Choroid plexus epithelial cell (primary cell): ENCODE results near the gene DBX1.

Source experiments
- DNase-seq: peaks from one replicate; pipeline ENCODE4 v3.0.0-alpha.2; 2010; ENCODE audit warnings: low read depth
- H3K4me3 ChIP-seq: 2 replicates; pipeline ENCODE4 v1.5.1; 2011; ENCODE audit warnings: low read depth, mild to moderate bottlenecking, control low read depth, low read length, moderate library complexity
- TF ChIP-seq, protein P1 (sequence below): conservative IDR thresholded peaks from 2 replicates; pipeline ENCODE4 v1.5.1; 2011; ENCODE audit warnings: low read depth, mild to moderate bottlenecking, control low read depth, inconsistent platforms, low read length, moderate library complexity

The DBX1 gene

DNA sequence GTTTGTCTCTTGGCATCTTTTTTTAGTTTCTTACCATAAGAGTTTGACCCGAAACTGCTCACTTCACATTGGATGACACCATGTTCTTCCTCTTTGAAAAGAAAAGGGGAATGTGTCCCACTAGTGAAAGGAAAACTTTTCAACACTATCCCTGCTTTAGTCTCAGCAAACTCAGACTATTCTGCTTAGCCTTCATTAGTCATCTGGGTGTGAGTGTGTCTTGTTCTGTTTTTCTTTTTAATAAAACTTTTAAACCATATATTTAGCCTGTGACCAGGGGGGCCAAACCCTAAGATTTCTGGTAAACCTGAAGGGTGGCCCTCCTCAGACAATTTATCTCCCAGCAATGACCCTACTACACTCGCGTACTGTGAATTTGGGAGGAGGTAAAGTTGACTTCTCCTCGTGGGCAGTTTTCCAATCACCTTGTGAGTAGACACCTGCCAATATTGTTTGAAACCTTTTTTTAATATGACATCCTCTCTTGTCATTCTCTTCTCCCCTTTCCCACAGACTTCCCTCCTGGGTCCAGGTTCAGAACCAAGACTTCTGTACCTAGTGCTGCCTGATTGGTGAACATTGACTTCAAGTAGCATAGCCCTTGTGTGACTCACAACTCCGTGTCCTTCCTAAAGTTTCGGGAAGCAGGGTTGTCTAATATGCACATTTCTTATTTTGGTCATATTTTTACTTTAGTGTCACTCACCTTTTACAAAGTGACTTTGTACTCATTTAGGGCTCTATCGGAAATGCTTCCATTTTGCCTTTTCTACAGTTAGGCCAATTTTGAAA is 39.9 kb downstream of the DBX1 start:
- DNase-seq, result no peak
- TF ChIP-seq, protein P1, sequence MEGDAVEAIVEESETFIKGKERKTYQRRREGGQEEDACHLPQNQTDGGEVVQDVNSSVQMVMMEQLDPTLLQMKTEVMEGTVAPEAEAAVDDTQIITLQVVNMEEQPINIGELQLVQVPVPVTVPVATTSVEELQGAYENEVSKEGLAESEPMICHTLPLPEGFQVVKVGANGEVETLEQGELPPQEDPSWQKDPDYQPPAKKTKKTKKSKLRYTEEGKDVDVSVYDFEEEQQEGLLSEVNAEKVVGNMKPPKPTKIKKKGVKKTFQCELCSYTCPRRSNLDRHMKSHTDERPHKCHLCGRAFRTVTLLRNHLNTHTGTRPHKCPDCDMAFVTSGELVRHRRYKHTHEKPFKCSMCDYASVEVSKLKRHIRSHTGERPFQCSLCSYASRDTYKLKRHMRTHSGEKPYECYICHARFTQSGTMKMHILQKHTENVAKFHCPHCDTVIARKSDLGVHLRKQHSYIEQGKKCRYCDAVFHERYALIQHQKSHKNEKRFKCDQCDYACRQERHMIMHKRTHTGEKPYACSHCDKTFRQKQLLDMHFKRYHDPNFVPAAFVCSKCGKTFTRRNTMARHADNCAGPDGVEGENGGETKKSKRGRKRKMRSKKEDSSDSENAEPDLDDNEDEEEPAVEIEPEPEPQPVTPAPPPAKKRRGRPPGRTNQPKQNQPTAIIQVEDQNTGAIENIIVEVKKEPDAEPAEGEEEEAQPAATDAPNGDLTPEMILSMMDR, result no peak
- H3K4me3 ChIP-seq, result no peak overlapping the region

DNA sequence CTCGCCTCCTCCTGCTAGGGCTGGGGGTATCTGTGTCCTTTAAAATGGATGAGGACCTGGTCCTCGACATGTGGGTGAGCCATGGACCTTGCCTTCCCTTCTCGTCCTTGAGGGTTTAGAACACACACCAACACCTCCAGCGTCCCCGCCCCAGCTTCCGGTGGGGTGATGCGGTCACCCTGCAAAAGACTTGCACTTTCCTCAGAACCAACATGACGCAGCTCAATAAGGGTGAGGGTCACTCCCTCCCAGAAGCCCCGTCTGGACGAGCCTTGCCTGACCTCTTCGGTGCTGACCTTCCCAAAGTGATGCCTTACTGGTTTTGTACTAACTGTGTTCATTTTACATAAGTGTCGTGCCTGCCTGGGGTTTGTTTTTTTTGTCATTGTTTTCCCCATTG is 41.0 kb downstream of the DBX1 start:
- DNase-seq, result no peak
- TF ChIP-seq, protein P1, result no peak
- H3K4me3 ChIP-seq, result no peak overlapping the region

DNA sequence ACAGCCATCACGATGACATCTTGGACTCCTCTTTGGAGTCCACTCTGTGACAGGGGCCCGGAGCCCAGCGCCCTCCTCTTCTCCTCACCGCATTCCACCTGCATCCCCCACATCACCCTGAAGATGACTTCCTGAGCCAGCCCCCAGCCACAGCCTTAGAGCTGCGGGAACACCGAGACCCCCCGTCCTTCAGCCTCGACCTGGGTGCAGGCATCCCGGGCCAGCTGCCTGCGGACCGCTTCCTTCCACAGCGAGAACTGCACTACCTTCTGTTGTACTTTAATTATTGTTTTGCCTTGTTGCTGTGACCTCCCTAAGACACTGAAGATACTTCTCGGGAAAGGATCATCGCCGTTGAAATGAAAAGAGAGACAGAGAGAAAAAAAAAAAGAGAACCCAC is 42.1 kb downstream of the DBX1 start:
- no peak overlapping the region for H3K4me3 ChIP-seq
- TF ChIP-seq, protein P1, result no peak
- no peak for DNase-seq

DNA sequence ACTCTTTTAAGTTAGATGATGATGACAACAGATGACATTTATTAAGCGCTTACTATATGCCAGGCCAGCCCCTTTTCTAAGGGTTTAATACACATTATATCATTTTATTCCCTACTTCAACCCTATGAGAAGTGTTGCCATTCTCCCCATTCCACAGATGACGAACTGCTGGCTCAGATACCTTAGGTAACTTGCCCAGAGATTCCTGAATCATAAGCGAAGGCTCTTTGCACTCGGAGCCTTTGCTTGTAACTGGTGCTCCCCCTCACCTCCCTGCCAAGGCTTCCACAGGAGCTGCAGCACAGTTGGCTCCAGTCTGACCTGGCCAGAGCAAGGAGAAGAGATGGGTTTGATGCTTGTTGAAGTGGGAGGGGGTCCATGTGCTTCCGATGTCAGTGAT is 43.0 kb downstream of the DBX1 start:
- TF ChIP-seq, protein P1, result no peak
- H3K4me3 ChIP-seq, result no peak overlapping the region
- DNase-seq, result no peak

DNA sequence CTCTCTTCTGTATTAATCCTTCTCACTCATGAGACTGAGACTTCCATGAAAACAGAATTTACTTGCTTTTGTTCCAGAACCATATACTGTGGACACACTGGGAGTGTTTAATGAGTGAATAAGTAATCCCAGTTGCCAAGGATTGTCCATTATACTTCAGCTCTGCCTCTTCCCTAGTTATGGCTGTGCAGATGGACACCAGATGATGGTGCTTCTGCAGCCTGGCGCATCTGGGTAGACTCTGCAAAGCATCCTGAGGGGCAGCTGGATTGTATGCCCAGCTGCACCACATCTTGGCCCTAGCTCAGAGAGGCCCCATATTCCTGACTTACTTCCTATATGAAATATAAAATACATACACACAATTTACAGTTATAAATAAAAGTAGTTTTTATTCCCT is 43.5 kb downstream of the DBX1 start:
- DNase-seq, result no peak
- TF ChIP-seq, protein P1, result no peak
- H3K4me3 ChIP-seq, result no peak overlapping the region

DNA sequence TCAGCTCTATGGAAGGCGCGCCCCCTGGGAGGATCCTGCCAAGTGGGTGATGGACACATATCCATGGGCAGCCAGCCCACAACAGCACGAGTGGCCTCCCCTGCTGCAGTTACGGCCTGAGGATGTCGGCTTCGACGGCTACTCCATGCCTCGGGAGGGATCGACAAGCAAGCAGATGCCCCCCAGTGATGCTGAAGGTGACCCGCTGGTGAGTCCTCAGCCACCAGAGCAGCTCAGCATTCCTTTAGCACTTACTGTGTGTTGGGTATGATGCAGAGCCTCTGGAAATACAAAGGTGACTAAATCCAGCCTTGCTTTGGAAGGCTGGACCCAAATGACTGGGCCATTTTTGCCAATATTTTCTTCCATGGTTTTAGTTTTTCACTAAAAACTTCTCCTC is 45.7 kb downstream of the DBX1 start:
- no peak for DNase-seq
- H3K4me3 ChIP-seq, result no peak overlapping the region
- TF ChIP-seq, protein P1, result no peak

DNA sequence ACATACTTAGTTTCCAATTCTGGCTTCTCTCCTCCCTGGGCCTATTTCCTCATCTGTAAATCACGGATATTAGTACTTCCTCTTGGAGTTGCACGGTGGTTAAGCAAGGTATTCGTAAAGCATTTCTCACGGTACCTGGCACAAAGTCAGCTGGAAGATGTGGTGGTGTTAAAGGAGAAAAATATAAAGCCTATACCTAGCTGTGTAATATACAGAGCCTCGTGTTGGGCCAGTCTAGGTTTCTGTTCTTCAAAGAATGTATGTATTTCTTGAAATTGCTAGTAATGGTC is 47.2 kb downstream of the DBX1 start:
- TF ChIP-seq, protein P1, result no peak
- peak; percentile 49 for DNase-seq

More for the DNA sequence above, 47.2 kb downstream of the DBX1 start:
- H3K4me3 ChIP-seq, result no peak overlapping the region
